HG03342 (cell line): ENCODE results near the gene ORC3.
"Not testable (repeated sequence)": the region's sequence is repeated elsewhere in the genome, so short reads cannot be mapped to it uniquely, and the experiment has no call there.

Experiments used
- ATAC-seq: cut with Tn5 transposase; IDR thresholded peaks from one replicate; pipeline ENCODE4 v1.9.1; 2021; ENCODE audit warnings: mild to moderate bottlenecking, moderate library complexity; ENCODE audit not compliant: unreplicated experiment

Gene ORC3

DNA sequence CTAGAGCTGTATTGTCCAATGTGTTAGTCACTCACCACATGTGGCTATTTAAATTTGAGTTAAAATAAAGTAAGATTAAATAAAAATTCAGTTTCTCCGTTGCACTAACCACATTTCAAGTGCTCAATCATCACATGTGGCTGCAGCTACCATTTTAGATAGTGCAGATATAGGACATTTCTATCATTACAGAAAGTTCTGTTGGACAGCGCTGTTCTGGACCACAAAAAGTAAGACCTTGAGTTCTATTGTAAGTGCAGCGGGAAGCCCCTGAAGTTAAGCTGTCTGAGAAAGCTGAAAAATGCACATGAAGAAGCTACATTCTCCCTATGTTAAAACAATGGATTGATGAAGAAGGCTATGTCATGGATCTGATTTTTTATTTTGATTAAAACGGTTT lies 1.1 kb downstream of the ORC3 start:
- no peak for ATAC-seq

DNA sequence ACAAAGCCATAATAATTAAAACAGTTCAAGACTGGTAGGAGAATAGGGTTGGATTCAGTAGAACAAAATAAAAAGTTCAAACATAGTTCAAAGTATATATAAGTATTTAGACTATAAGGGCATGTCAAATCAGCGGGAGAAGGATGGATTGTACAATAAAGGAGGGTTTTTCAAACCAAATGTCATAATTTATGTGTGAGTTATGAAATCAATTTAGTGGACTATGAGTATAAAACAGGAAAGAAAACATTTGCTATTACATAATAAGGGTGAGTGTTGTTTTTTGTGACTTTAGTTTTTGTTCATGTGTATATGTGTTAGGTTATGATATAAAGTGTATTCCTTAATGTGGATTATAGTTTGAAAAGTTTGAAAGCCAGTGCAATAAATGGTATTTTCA lies 10.6 kb downstream of the ORC3 start:
- ATAC-seq = no peak

DNA sequence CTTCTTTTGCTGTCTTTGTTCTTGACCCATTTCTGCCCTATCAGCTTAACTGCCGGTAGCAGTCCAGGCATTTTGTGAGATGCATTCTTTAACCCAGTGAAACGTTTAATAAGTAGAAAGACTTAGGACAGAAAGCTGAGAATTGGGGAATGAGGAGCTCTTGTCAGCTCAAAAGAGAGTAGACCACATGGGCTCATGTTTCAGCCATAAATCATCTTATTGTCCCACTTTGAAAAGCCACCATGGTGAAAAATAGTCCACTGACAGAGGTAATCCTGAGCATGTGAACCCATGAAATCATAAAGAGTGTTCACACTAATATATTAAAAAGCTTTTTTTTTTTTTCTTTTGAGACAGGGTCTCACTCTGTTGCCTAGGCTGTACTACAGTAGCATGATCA lies 16.3 kb downstream of the ORC3 start:
- ATAC-seq = no peak

DNA sequence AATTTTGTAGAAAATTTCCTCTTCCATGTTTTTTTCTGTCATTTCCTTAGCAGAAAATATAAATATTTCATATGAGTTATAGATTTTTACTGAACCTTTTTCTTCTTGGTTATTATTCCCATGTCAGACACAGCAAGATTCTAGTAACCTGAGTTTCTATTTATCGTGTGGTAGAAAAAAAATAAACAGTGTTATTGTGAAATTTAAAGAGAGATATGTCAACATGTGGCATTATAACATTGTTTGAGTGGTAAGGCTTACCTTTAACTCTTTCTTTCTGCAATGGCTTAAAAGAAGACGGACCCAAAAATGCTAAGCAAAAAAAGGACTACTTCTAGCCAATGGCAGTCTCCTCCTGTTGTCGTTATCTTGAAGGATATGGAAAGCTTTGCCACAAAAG lies 18.9 kb downstream of the ORC3 start:
- ATAC-seq = no peak

DNA sequence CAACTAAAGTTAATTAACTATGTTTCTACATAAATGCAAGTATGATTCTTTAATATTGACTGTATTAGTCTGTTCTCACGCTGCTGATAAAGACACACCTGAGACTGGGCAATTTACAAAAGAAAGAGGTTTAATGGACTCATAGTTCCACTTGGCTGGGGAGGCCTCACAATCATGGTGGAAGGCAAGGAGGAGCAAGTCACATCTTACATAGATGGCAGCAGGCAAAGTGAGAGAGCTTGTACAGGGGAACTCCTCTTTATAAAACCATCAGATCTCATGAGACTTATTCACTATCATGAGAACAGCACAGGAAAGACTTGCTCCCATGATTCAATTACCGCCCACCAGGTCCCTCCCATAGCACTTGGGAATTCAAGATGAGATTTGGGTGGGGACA lies 23.1 kb downstream of the ORC3 start:
- not testable (repeated sequence) for ATAC-seq

DNA sequence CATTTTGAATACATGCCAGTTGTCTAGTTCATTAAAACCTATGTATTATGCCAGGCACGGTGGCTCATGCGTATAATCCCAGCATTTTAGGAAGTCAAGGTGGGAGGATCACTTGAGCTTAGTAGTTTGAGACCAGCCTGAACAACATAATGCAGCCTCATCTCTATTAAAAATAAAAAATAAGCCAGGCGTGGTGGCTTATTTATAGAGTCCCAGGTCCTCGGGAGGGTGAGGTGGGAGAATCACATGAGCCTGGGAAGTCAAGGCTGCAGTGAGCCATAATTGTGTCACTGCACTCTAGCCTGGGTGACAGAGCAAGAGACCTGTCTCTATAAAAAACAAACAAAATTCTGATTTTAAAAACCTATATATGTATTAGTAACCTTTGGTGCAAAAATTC lies 27.5 kb downstream of the ORC3 start:
- ATAC-seq = no peak

DNA sequence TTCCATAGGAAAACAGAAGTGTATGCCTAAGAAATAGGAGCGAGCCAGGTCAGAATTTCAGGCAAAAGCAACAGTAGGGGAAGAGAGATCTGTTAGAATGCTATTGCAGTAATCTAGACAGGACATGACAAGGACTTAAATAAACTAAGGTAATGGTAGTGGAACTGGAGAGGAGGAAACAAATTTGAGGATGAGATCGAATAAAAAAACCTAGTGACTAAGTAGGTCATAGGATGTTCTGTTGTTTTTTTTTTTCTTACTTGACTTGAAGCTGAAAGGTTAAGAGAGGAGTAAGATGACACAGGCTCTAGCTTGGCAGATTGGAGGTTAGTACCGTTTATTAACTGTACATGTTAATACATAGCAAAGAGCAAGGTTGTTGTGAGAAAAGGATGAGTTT lies 28.6 kb downstream of the ORC3 start:
- ATAC-seq = no peak

DNA sequence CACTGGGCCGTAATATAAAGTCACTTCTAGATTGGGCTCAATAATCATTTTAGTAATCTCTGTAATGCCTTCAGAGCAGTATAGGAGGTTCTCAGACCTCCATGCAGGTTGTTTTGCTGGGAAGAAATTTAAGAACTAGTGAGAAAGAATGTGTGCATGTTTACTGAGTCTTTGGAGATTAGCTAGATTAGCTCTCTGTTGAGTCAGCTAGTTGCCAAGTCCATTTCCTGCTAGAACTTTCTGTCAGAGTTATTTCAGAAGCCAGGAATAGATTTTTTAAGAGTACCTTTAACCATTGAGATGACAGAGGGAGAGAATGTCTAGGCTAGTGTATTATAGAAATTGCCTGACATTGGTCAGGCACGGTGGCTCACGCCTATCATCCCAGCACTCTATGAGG lies 33.3 kb downstream of the ORC3 start:
- ATAC-seq = no peak

DNA sequence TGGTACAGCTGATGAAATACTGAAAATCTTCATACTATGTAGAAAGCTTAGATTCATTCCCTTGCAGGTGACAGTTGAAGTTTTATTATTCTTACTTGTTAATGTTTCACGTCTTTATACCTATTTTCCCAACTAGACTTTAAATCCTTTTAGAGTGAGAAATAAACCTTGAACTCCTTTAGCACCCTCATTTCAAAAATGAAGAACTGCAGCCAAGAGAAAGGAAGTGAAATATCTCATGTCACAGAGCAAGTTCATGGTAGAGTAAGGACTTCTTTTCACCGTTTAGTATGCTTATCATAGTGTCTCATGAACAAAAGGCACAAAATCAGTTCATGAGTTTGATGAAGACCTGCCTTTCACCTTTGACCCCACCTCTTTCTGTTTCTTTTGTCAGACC lies 38.5 kb downstream of the ORC3 start:
- ATAC-seq = no peak

DNA sequence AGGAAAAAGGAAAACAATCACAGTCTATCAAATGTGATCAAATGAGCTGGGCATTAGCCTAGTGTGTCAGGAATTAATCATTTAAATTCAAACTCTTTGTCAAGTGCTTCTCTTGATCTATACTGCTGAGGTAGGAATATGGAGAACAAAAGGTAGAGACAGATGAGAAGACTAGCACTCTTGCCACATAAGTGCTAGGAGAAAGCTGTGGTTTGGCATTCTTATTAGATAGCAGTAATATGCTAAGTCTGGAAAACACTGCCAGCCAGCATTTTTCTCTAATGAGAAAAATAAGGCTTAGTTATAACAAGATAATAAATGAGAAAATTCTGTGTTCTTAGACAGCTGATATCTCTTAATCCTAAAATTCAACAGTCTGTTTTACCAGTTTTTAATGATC lies 38.9 kb downstream of the ORC3 start:
- ATAC-seq = no peak

DNA sequence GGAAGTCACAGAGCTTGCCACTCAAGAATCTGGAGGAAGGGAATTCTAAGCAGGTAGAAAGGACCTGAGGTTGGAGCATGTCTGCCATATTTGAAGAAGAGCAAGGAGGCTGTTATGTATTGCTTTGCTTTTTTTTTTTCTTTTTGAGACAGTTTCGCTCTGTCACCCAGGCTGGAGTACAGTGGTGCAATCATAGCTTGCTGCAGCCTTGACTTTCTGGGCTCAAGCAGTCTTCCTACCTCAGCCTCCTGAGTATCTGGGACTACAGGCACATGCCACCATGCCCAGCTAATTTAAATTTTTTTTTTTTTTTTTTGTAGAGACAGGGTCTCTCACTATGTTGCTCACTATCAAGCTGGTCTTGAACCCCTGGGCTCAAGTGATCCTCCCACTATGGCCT lies 40.8 kb downstream of the ORC3 start:
- ATAC-seq = no peak

DNA sequence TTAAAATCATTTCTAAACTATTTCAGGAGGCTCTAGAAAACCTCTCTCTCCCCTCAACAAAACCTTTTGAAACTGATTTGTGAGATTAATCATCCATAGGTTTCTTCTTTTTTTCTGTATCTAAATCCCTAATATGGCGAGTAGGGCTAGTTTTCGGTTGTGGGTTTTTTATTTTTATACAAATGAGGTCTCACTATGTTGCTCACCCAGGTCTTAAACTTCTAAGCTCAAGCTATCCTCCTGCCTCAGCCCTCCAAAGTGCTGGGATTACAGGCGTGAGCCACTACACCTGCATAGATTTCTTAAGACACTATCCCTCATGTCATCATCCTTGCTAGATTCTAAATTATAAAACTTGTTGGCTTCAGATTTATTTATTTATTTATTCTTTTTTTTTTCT lies 43.9 kb downstream of the ORC3 start:
- no peak for ATAC-seq

DNA sequence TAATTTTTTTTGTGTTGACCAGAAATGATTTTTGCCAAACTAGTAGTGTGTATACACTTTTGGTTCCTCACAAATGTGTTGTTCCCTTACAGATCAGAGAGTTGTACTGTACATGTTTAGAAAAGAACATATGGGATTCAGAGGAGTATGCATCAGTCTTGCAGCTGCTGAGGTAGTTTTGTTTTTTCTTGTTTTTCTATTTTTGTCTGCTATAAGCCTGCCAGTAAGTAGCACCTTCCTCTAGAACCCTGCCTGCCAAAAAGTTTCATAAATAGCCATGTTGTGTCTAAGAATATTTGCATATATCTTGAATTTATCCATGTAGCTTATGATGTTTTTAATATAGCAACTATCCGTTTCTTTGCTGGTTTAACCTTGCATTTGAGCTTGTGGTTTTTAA lies 46.4 kb downstream of the ORC3 start:
- ATAC-seq = no peak

DNA sequence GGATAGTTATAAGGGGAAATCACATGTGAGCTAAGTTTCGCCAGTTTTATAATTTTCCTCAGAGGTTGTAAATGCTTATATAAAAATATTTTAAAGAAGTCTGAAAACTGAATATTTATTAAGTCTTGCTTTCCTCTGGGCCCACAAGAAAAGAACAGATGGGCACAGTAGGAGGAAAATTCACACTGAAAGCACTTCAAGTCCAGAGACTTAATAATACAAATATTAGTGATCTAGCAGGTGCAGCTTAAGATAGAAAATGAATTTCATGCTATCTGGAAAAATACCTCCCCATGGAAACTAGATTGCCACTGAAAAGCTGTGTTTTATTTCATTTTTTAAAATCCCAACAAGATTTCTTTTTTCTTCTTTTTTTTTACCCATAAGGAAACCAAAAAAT lies 47.2 kb downstream of the ORC3 start:
- no peak for ATAC-seq

DNA sequence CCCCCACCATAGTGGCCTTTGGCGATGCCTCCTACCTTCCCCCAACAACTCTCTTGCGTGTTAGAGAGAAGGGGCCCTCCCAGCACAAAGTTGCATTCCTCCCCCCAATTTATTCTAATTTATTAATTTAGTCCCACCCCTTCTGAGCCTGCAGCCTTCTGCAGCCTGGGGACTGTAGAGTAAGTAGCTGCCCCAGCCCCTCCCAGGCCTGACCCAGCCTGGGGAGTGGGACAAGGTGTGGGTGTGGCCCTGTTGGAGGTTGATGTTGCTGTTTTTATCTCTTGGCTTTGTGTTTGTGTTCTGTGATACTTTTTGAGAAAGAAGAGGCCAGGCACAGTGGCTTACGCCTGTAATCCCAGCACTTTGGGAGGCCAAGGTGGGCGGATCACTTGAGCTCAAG lies 49.4 kb downstream of the ORC3 start:
- no peak for ATAC-seq

DNA sequence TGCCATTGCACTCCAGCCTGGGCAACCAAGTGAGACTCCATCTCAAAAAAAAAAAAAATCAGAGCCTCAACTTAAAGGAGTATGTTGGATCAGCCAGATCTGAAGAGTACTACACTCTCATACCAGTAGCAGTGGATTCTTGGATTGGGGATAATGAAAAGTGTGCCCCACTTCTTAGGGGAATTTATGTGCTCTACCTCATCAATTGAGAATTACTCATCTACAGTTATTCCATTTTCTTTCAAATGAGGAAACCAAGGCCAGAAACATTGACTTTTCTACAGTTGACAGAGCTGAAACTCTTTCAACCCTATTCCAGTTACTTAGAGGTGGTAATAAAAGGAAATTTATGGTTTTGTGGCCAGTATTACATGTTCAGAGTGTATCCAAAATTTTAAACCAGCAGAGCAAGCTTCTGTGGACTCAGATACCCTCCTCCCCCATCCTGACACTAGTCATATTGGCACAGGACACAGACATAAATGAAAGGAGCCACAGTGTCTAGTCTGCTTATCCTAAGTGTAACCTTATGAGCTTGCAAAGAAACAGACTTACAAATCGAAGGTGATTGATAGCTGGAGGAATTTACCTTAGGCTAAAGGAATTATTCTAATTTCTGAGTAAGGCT lies 51.2 kb downstream of the ORC3 start:
- no peak for ATAC-seq

DNA sequence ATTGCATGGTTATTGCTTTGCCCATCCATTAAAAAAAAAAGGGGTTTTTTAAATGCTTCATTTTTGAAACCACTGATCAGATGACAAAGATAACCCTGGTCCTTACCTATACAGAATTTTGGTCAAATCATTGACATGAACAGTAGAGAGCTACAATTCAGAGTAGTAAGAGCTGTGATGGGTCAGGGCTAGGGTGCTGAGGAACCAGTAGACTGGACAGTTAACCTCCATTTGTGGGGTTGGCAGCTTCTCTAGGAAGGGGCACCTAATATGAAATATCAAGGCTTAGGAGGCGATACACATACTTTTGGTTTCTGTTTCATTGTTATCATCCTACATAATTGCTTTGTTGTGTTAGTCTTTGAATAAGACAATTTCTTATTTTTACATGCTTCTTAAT lies 55.1 kb downstream of the ORC3 start:
- no peak for ATAC-seq

DNA sequence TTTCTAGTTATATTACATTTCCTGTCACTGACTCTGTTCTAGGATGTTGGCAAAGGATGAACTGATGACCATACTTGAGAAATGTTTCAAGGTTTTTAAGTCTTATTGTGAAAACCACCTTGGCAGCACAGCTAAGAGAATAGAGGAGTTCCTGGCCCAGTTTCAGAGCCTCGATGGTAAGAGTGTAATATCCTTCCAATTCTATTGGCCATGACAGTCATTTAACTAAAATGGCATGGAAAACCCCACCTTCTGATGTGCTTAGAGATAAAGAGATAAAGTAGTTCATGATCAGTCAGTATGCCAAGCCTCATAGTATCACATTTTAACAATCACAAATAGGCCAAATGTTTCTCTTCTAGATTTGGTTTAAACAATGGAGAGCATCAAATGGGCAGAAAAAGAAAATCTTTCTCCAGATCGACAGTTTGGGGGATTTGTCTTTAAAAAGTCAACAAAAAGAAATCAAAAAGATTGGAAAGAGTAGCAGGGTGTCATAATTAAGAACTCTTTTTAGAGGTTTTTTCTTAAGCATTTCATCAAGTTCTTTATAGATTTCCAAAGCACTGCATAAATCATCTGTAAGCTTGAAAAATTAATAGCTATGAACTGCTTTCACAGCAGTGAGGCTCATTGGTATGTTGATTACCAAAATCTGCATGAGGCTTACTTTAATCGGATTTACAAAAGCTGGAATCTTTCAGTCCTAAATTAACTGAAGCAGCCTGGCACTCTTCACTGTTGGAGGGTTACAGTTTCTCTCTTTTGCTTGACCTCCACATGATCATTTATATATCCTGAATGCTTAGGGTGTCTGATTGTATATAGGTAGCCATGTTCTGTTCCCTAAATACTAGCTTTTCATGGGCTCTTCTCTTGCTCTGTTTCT lies 63.4 kb downstream of the ORC3 start:
- no peak for ATAC-seq

DNA sequence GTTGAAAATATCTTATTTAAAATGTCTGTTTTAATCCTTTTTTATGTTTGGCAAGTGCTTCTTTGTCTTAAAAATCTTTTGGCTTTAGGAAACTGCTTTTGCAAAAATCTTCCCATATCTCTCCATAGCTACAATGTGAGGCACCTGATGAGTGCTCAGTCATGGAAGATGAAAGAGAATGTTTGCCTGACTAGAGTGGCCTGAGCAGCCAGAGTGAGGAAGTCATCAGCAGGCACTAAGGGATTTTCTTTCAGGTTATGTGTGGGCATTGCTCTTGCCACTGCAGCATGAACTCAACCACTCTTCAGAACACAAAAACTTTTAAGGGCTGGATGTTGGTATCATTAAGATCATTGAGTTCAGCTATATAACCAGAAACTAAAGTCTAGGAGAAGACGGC lies 64.2 kb downstream of the ORC3 start:
- no peak for ATAC-seq

DNA sequence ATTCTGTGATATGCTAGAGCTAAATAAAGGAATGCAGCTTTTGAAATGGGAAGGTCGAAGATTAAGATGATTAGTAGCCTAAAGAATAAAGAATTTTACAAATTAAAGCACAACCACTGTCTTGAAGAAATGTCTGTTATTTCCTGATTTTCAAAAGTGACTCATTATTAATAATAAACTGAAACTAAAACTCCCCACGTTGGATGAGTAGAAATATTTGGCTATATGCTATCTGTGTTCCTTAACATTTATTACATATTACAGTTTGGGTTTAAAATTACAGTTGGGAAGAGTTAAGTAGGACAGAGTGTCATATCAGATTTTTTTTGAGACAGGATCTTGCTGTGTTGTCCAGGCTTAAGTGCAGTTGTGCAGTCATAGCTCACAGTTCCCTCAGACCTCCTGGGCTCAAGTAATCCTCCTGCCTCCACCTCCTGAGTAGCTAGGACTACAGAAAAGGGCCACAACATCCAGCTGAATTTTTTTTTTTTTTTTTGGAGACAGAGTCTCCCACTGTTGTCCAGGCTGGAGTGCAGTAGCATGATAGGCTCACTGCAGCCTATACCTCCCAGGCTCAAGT lies 65.0 kb downstream of the ORC3 start:
- ATAC-seq = no peak

DNA sequence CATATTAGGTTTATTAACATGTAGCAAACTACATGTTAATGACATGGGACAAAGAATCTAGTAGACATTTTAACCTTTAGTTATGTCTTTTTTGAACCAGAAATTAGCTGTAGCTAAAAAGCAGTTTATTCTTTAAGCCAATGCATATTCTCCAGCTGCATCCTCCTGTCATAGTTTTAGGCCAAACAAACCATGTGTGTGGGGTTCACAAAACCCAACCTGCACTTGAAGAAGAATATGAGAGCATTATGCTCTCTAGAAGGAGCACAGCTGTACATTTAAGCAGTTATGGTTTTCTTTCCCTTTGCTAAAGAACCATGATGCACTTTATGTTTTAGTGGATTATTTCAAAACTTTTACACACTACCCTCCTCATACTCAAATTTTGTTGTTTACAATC lies 65.9 kb downstream of the ORC3 start:
- ATAC-seq = no peak

DNA sequence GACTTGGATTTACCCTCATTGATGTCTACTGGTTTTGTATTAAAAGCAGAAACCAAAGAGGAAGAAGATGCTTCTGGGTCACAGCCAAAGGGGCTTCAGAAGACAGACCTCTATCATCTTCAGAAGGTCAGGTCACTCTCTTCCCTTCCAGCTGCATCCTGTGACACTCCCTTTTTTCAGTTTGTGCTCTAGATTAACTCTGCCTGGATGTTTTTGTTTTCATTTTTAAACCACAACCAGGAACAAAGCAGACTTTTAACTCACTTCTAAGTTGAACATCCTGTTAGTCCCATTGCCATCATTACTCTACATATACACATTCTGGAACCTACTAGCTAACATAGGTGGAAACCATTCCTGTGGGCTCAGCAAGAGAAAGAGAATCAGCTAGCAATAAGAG lies 66.9 kb downstream of the ORC3 start:
- ATAC-seq = peak; percentile 85
